ENCODE data around the gene B3GALT5.

Gene B3GALT5

GRCh38 chr21:39602076-39602689, 10.6 kb upstream of the B3GALT5 start:
- DNase-seq (ENCODE audit: low read depth, low spot score): no peak
- H3K4me3 ChIP-seq (ENCODE audit: low read length): no peak overlapping the region

GRCh38 chr21:39602793-39603192, 9.9 kb upstream of the B3GALT5 start:
- H3K4me3 ChIP-seq (ENCODE audit: low read length): no peak overlapping the region
- no peak for DNase-seq (ENCODE audit: low read depth, low spot score)

- H3K4me3 ChIP-seq (ENCODE audit: low read length): no peak overlapping the region
- DNase-seq (ENCODE audit: low read depth, low spot score): no peak
Observed at GRCh38 chr21:39604951-39605350, 7.8 kb upstream of the B3GALT5 start.

- no peak for DNase-seq (ENCODE audit: low read depth, low spot score)
- H3K4me3 ChIP-seq (ENCODE audit: low read length): no peak overlapping the region
Observed at GRCh38 chr21:39610703-39611102, 2.0 kb upstream of the B3GALT5 start.

GRCh38 chr21:39611551-39612190, 1.1 kb upstream of the B3GALT5 start:
- H3K4me3 ChIP-seq (ENCODE audit: low read length): no peak overlapping the region
- DNase-seq (ENCODE audit: low read depth, low spot score): no peak

DNA sequence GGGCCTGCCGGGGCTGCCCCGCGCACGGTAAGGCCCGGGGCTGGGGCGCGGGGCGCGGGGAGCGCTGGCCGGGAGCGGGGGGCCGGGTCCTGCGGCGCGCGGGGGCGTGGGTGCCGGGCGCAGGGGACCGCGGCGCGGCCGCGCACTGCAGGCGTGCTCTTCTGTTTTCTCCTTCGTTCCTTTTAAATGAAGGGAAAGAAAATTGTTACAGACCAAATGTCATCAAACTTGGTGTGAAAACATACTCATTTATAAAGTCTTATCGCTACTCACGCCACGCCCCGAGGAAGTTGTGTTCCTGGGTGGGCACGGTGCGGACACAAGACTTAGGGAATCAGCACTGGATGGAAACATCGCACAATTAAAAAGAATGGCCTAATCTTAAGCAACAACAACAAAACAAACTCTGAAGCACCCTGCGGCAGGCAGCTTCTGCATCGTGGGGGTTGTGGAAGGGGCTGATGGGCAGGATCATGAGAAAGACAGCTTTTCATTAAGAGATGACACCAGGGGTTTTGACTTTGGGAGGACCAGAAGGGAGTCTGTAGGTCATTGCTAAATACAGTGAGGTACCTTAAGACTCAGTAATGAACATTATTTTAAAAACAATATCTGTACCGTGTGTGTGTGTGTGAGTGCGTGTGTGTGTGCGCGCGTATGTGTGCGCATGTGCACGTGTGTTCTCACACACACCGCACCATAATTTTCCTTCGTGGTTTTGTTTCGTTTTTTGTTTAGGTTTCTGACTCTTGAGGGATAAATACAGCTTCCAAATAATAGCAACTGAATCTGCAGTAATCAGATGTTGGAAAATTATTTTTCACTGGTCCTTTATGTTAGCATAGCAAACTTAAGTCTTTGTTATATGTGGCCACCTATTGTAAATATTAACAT, 548 bp downstream of the B3GALT5 start:
- DNase-seq (ENCODE audit: low read depth, low spot score): no peak
- H3K4me3 ChIP-seq (ENCODE audit: low read length): no peak overlapping the region

GRCh38 chr21:39616211-39616772, 3.6 kb downstream of the B3GALT5 start:
- DNase-seq (ENCODE audit: low read depth, low spot score): no peak

GRCh38 chr21:39620856-39621255, 8.1 kb downstream of the B3GALT5 start:
- DNase-seq (ENCODE audit: low read depth, low spot score): no peak
- H3K4me3 ChIP-seq (ENCODE audit: low read length): no peak overlapping the region

More at GRCh38 chr21:39616211-39616772, 3.6 kb downstream of the B3GALT5 start:
- H3K4me3 ChIP-seq (ENCODE audit: low read length): no peak overlapping the region

GRCh38 chr21:39625211-39625895, 12.6 kb downstream of the B3GALT5 start:
- no peak overlapping the region for H3K4me3 ChIP-seq (ENCODE audit: low read length)
- DNase-seq (ENCODE audit: low read depth, low spot score): no peak

GRCh38 chr21:39628385-39628784, 15.6 kb downstream of the B3GALT5 start:
- H3K4me3 ChIP-seq (ENCODE audit: low read length): no peak overlapping the region
- no peak for DNase-seq (ENCODE audit: low read depth, low spot score)

GRCh38 chr21:39630191-39630591, 17.5 kb downstream of the B3GALT5 start:
- no peak overlapping the region for H3K4me3 ChIP-seq (ENCODE audit: low read length)
- DNase-seq (ENCODE audit: low read depth, low spot score): no peak

DNA sequence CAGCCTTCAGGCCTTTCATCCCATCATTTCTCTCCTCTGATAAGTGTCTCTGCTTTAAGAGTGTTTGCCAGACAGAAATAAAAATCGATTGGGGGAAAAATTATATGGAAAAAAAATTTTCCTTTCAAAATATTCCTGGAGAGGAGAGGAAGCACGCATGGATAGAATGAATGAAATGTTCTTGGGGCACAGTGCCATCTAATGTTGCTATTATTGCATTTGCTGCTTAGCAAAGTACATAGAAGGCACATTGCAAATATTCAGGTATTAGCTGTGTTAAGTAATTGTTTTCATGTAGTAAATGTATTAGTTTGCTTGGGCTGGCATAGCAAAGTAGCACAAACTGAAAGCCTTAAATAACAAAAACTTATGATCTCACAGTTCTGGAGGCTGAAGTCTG, 18.1 kb downstream of the B3GALT5 start:
- no peak overlapping the region for H3K4me3 ChIP-seq (ENCODE audit: low read length)
- DNase-seq (ENCODE audit: low read depth, low spot score): no peak

DNA sequence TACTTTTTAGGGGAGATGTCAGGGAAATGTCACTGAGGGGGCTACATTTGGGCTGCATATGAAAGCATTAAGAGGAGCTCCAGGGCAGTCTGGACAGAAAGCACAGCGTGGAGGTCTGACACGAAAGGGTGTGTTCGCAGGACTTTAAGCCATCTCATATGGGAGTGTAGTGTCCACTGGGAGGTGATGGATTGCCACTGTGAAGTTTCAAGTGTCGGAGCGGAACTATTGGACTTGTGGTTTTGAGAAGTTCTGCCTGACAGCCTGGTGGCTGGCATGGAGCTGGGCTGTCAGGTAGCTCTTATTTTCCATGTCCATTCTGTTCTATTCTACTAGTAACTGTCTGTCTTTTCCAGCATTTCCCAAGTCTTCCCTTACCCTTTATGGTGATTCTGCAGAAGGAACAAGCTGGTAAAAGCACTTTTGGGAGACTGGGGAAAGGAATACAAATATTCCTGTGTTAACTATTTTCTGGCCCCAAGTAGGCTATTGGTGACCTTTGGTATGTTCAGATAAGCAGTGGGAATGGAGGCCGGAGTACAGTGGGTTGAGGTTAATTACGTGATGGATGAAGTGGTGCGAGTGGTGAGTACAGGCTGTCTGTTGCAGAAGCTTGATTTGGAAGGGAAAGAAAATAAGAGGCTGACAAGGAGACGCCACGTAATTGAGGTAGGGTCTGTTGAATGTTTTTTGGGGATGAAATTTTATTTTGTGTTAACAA, 19.3 kb downstream of the B3GALT5 start:
- DNase-seq (ENCODE audit: low read depth, low spot score): no peak
- no peak overlapping the region for H3K4me3 ChIP-seq (ENCODE audit: low read length)

DNA sequence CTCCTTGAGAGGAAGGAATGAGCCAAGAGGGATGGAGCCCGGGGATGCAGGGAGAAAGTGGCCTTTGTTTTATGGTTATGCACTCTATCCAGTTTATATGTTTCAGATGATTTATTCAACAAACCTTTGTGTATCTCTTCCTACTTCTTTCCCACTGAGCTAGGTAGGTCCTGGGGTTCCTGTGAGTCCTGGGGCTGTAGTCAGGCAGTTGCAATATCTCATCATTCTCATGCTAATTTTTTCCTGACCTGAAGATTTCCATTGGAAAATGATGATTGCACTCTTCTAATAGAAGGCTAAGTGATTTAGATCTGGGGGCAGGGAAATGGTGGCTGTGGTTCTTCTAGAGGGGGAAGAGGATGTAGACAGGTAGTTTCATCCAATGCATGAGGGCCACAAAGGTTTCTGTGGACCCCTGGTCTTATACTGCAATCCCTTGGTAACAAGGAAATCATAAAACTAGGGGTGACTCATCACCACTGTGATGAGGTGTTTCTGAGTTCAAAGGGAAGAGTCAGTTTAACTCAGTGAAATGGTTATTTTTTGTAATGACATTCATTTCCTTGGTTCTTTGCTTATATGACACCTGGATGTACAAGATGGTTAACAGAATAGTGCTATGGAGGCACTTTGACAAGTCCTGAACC, 20.2 kb downstream of the B3GALT5 start:
- no peak for DNase-seq (ENCODE audit: low read depth, low spot score)
- H3K4me3 ChIP-seq (ENCODE audit: low read length): no peak overlapping the region

GRCh38 chr21:39633770-39634181, 21.0 kb downstream of the B3GALT5 start:
- H3K4me3 ChIP-seq (ENCODE audit: low read length): no peak overlapping the region
- no peak for DNase-seq (ENCODE audit: low read depth, low spot score)

DNA sequence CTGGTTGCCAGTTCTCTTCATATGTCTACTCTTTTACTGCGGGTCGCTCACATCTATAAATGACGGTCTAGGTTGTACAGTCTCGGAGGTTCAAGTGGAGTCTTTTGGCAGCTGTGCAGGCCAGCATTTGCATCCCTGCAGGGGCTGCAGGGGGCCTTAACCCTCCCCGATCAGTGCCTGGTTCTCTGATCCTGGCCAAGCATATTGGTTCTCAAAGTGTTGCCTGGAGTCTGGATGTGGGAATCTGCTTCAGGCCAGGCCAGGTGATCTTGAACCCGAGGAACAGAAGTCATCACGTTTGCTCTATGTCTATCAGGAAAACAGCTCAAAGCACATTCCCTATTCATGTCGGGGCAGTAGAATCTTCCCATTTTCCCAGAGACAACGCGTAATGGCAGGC, 21.8 kb downstream of the B3GALT5 start:
- H3K4me3 ChIP-seq (ENCODE audit: low read length): no peak overlapping the region
- no peak for DNase-seq (ENCODE audit: low read depth, low spot score)

- H3K4me3 ChIP-seq (ENCODE audit: low read length): no peak overlapping the region
- no peak for DNase-seq (ENCODE audit: low read depth, low spot score)
Observed at GRCh38 chr21:39637197-39637970, 24.6 kb downstream of the B3GALT5 start.

DNA sequence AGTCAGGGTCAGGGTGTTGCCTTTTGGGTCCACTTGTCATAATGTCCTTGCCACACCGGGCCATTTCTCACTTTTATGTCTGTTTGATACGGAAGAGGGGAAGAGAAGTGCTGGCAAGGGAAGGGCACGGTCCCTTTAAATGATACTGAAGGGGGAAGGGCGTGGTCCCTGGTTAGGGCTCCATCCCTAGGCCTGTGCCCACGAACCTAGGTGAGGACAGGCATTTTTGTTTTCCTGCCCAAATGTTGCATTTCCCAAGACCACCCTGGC, 25.2 kb downstream of the B3GALT5 start:
- H3K4me3 ChIP-seq (ENCODE audit: low read length): no peak overlapping the region
- DNase-seq (ENCODE audit: low read depth, low spot score): no peak

Data from Jurkat, Clone E6-1 (cell line).